ENCODE data around the gene SHROOM3.

Gene SHROOM3

GRCh38 chr4:76624931-76625715, 190.1 kb downstream of the SHROOM3 start:
- no peak for DNase-seq (ENCODE audit: low read depth)

- DNase-seq (ENCODE audit: low read depth): no peak
Observed at GRCh38 chr4:76626686-76627465, 191.8 kb downstream of the SHROOM3 start.

GRCh38 chr4:76628251-76628650, 193.2 kb downstream of the SHROOM3 start:
- DNase-seq (ENCODE audit: low read depth): no peak

- DNase-seq (ENCODE audit: low read depth): no peak
Observed at GRCh38 chr4:76630741-76631140, 195.7 kb downstream of the SHROOM3 start.

GRCh38 chr4:76634220-76634619, 199.2 kb downstream of the SHROOM3 start:
- no peak for DNase-seq (ENCODE audit: low read depth)

DNA sequence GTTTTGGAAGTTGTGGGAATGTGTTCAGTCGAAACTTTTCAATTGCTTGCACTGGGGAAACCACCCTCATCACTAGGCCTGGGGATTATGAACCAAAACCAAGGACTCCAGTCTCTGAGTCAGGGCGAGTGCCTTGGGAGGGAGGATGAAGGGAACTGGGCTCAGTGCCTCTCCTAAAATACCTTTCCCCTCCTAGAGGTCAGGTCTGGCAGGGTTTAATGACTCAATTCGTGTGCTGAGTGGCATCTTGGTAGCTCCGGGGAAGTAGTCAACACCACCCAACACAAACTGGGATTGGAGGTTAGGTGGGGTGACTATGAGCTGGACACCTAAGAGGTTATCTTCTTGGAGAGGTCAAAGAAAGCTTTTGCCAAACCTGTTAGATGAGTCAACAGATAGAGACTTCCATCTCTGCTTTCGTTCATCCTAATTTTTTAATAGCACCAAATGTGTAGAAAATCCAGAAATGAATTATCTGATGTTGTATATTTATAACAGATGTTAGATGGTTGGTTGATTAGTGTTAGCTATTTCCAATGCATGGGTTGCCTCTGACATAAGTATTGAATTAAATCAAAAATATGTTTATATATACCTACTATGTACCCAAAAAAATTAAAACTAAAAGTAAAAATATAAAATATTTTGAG, 202.8 kb downstream of the SHROOM3 start:
- no peak for DNase-seq (ENCODE audit: low read depth)

- DNase-seq (ENCODE audit: low read depth): no peak
Observed at GRCh38 chr4:76639288-76639687, 204.3 kb downstream of the SHROOM3 start.

GRCh38 chr4:76640353-76640910, 205.4 kb downstream of the SHROOM3 start:
- DNase-seq (ENCODE audit: low read depth): no peak

GRCh38 chr4:76641351-76641750, 206.3 kb downstream of the SHROOM3 start:
- no peak for DNase-seq (ENCODE audit: low read depth)

GRCh38 chr4:76641758-76642157, 206.7 kb downstream of the SHROOM3 start:
- DNase-seq (ENCODE audit: low read depth): no peak

DNA sequence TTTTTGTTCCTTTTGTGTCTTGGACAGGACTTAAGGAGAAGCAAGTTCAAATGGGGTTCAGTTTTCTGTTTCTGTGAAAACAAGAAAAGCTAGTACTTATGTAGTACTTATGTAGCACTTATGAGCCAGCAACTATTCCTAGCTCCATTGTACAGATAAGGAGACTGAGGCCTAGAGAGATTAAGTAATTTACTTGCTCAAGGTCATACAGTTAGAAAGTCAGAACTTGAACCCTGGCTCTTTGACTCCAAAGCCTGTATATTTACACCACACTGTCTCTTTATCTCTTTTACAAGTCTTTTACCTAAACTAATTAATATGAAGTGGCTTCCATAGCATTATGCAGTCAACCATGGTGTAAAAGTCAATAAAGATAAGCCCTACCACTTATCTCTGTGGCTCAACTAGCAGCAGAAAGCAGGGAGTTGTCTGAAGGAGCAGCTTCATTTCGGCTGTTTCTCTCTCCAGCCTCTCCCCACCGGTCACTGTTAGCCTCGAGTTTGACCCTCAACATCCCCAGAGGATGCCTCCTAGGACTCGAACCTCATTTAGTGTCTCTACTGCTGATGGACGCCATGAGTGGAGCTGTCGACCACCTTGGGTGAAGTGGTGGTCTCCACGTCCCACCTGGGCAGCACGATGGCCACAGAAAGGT, 209.9 kb downstream of the SHROOM3 start:
- DNase-seq (ENCODE audit: low read depth): no peak

- DNase-seq (ENCODE audit: low read depth): no peak
Observed at GRCh38 chr4:76649086-76649485, 214.1 kb downstream of the SHROOM3 start.

DNA sequence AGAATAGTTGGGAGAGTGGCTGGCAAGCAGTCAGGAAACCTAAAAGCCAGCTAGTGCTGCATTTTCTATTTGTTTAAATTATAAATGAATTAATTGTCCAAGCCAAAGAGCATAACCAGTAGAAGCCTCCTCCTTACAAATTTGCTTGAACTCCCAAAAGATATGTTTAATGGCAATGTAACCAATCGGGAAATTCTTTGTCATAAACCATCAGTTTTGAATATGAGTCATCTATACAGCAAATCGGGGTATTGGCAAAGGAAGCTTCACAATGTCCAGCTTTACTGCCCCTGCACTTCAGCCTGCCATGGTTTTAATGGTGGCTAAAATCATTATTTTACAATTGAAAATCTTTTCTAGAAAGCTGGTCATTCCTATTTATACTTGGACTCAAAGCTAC, 216.6 kb downstream of the SHROOM3 start:
- DNase-seq (ENCODE audit: low read depth): no peak

GRCh38 chr4:76652389-76652788, 217.4 kb downstream of the SHROOM3 start:
- no peak for DNase-seq (ENCODE audit: low read depth)

DNA sequence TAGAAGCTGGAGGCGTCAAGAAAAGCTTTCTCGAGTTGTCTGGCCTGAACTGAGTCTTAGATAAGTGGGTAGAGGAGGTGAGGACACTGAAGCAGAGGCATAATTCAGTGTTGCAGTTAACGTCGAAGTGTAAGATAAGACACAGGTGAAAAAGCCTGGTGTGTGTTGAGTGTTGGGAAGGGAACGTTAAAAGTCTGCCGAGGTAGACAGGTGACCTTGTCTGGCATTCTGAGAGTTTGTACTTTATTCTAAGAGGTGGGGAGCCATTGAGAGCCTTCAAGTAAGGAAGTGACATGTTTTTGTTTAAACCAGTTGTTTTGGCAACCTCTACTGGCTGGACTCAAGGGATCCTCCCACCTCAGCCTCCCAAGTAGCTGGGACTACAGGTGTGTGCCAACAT, 219.1 kb downstream of the SHROOM3 start:
- no peak for DNase-seq (ENCODE audit: low read depth)

- no peak for DNase-seq (ENCODE audit: low read depth)
Observed at GRCh38 chr4:76654791-76655190, 219.8 kb downstream of the SHROOM3 start.

GRCh38 chr4:76655566-76656479, 220.8 kb downstream of the SHROOM3 start:
- DNase-seq (ENCODE audit: low read depth): no peak

DNA sequence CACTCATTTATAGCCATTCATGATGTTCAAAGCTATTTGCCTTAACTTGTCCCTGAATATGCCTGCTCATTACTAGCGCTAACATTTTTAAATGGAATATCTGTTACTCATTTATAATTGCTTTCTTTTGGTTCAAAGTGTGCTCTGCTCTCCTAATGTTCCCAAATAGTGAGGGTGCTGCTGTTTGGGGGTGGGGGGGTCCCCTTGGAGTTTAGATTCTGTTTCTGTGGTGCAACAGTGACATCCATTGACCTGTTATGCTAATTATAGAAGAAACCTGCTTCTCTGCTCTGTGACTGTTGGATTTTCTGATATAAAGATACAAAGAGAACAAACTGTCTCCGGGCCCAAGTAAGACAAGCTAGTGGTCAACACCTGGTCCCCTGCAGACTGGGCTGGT, 222.4 kb downstream of the SHROOM3 start:
- DNase-seq (ENCODE audit: low read depth): no peak

DNA sequence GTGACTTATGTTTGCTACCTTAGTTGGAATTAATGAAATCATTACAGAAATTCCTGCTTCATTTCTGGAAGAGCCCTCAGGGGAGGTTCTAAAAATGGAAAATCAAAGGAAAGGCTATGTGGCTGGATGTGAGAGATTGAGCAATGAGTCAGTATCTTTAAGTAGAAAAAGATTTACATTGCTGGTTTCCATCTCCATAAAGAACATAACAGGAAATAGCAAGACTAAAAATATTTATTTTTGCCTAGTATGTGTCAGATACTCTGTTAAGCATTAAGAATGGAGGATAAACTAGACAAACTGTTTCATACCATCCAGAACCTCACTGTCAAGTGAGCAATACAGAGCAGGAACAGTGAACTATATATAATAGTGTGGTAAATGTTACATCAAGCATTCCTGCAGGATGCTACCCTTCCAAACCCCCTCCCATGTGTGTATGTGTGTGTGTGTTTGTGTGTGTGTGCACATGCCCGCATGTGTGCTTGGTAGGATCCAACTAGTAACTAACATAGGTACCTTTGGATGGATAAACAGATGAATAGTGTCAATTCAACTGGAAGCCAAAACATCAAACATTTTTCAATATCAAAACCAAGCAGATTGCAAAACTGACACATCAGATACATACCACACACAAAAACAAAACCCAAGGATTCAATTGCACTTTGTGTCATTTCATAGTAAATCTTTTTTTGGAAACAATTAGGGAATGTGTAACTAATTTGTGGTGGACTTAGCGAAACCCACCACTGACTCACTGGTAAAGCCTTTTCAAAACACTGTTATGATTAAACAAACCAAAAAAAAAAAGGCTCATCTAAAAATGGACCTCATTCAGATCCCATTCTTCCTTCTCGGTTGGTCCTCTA, 223.4 kb downstream of the SHROOM3 start:
- no peak for DNase-seq (ENCODE audit: low read depth)

GRCh38 chr4:76659103-76659490, 224.1 kb downstream of the SHROOM3 start:
- DNase-seq (ENCODE audit: low read depth): no peak

Measured in stimulated activated CD8-positive, alpha-beta memory T cell treated with anti-CD3 and anti-CD28 coated beads, Interleukin-7, amount 100 ng/mL, for 24 hours (primary cell).